ENCODE measurements around the gene SERPINE1.
"Not testable (repeated sequence)": the region's sequence is repeated elsewhere in the genome, so short reads cannot be mapped to it uniquely, and the experiment has no call there.

The SERPINE1 gene

DNA sequence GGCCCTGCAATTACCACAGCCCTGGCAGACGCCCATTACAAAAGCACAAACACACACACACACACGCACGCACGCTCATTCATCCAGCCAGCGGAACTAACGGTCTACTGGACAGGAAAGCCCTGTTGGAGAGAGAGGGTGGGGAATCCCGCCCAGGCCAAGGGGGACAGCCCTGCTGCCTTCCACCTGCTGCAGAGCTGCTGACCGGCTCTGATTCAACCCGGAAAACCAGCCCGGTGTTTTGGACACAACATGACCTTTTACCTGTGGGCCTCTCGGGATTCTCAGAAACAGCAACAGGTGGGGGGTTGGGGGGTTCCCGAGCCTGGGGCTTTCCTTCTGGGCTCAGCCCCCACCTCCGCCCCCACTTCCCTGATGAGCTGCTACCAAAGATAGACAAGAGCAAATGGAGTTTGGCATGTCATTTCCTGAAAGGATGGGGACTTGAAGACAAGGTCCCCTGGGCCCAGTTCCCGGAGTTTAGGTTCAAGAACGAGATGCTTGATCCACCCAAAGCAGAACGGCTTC, 18.5 kb upstream of the SERPINE1 start:
- POLR2A ChIA-PET = no interaction called here
- CTCF ChIA-PET = interaction anchor here (0.7 to 5.7 kb wide), 9 partner anchors 8 to 136 kb away, joined by 3 to 24 read pairs (median 4); partner anchors contain the start of gene SERPINE1
- TF ChIP-seq, protein P1, sequence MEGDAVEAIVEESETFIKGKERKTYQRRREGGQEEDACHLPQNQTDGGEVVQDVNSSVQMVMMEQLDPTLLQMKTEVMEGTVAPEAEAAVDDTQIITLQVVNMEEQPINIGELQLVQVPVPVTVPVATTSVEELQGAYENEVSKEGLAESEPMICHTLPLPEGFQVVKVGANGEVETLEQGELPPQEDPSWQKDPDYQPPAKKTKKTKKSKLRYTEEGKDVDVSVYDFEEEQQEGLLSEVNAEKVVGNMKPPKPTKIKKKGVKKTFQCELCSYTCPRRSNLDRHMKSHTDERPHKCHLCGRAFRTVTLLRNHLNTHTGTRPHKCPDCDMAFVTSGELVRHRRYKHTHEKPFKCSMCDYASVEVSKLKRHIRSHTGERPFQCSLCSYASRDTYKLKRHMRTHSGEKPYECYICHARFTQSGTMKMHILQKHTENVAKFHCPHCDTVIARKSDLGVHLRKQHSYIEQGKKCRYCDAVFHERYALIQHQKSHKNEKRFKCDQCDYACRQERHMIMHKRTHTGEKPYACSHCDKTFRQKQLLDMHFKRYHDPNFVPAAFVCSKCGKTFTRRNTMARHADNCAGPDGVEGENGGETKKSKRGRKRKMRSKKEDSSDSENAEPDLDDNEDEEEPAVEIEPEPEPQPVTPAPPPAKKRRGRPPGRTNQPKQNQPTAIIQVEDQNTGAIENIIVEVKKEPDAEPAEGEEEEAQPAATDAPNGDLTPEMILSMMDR (IDR thresholded peaks at IDR 0.05; ENCODE audit: control extremely low read depth, extremely low read depth, low read depth, missing control alignments) = no peak
- DNase-seq (ENCODE audit: extremely low spot score) = peak; percentile 73

DNA sequence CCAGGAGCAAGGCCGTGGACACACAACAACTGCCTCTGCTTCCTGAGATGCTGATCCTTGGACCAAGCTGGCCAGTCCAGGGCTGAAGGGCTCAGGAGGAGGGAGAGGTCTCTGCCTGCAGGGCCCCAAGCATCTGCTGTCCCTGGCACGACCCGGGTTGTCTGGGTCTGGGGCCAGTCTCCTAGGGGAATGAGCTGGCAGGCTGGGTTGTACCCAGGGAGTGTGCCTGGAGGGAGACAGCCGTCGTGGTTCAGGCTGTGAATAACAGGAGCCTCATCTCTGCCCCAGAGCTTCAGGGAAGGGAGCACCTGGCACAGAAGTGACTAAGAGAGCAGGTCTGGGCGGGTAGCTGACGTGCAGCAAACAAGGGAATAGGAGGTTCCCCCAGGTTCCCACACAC, 17.9 kb upstream of the SERPINE1 start:
- DNase-seq (ENCODE audit: extremely low spot score) = peak; percentile 24
- POLR2A ChIA-PET = no interaction called here
- CTCF ChIA-PET = interaction anchor here (0.7 to 5.7 kb wide), 9 partner anchors 8 to 135 kb away, joined by 3 to 24 read pairs (median 4); partner anchors contain the start of gene SERPINE1
- TF ChIP-seq, protein P1 (IDR thresholded peaks at IDR 0.05; ENCODE audit: control extremely low read depth, extremely low read depth, low read depth, missing control alignments) = no peak

DNA sequence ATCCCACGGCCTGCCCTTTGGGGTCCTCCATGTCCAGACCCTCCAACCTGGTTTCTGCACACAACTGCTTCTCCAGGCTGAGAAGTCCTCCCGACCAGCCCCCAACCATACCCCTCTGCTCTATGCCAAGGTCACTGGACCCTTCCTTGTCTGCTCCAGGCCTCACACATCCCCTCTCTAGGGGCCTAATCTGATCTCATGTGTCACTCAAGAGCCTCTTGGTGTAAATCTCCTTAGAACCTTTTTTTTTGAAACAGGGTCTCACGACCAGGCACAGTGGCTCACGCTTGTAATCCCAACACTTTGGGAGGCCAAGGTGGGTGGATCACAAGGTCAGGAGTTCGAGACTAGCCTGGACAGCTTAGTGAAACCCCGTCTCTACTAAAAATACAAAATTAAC, 17.5 kb upstream of the SERPINE1 start:
- TF ChIP-seq, protein P1 (IDR thresholded peaks at IDR 0.05; ENCODE audit: control extremely low read depth, extremely low read depth, low read depth, missing control alignments) = no peak
- POLR2A ChIA-PET = no interaction called here
- DNase-seq (ENCODE audit: extremely low spot score) = no peak
- CTCF ChIA-PET = interaction anchor here (1.0 to 5.7 kb wide), 7 partner anchors 8 to 135 kb away, joined by 3 to 24 read pairs (median 4); partner anchors contain the start of gene SERPINE1

DNA sequence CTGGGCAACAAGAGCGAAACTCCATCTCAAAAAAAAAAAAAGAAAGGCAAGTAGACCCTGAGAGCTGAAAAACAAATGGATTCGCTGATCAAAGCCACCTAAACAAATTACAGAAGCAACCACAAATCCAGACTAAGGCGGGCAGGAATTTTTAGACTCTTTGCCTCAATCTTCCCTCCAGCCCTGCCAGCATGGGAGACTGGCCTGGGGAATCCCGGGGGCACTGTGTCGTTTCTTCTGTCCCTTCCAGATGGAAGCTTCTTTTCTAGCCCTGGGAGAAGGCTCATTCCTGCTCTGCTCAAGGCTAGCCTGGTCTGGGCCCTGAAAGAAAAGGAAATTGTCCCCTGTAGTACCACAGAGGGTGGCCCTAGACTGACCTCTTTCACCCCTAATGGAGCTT, 15.6 kb upstream of the SERPINE1 start:
- DNase-seq (ENCODE audit: extremely low spot score) = no peak
- POLR2A ChIA-PET = no interaction called here
- CTCF ChIA-PET = interaction anchor here (1.2 to 5.7 kb wide), 5 partner anchors 9 to 34 kb away, joined by 3 to 24 read pairs (median 6); partner anchors contain the start of gene SERPINE1
- TF ChIP-seq, protein P1 (IDR thresholded peaks at IDR 0.05; ENCODE audit: control extremely low read depth, extremely low read depth, low read depth, missing control alignments) = no peak

DNA sequence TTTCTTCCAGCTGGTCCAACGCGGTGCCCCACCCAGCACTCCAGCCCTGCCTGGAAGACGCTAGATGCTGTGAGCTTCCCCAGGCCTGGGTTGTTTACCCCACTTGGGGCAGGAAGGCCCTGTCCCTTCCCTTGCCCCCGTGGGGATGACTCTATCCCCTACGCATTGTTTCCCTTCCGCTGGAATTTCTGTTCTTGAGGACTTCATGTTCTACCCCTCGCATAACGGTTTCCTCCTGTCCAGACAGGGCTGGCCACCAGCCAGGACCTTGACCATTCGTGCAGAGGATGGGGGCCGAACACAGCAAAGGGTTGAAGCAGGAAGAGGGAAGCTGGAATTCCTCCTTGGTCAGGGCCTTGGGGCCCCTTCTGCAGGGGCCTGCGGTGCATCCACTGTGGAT, 14.7 kb upstream of the SERPINE1 start:
- CTCF ChIA-PET = interaction anchor here (0.9 to 5.7 kb wide), 5 partner anchors 14 to 35 kb away, joined by 3 to 24 read pairs (median 6); partner anchors contain the start of gene SERPINE1
- POLR2A ChIA-PET = no interaction called here
- no peak for DNase-seq (ENCODE audit: extremely low spot score)
- TF ChIP-seq, protein P1 (IDR thresholded peaks at IDR 0.05; ENCODE audit: control extremely low read depth, extremely low read depth, low read depth, missing control alignments) = no peak

DNA sequence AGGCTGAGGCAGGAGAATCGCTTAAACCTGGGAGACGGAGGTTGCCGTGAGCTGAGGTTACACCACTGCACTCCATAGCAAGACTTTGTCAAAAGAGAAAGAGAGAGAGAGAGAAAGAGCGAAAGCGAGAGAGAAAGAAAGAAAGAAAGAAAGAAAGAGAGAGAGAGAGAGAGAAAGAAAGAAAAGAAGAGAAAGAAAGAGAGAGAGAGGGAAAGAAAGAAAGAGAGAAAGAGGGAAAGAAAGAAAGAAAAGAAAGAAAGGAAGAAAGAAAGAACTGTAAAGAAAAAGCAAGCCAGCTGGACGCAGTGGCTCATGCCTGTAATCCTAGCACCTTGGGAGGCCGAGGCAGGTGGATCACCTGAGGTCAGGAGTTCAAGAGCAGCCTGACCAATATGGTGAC, 13.8 kb upstream of the SERPINE1 start:
- POLR2A ChIA-PET = interaction anchor here (0.6 kb wide), 2 partner anchors 11 to 16 kb away, joined by 6 to 9 read pairs; no protein-coding TSS in a partner anchor
- CTCF ChIA-PET = interaction anchor here (0.9 to 2.6 kb wide), 3 partner anchors 16 to 36 kb away, joined by 3 to 13 read pairs (median 5); no protein-coding TSS in a partner anchor
- DNase-seq (ENCODE audit: extremely low spot score) = not testable (repeated sequence)

DNA sequence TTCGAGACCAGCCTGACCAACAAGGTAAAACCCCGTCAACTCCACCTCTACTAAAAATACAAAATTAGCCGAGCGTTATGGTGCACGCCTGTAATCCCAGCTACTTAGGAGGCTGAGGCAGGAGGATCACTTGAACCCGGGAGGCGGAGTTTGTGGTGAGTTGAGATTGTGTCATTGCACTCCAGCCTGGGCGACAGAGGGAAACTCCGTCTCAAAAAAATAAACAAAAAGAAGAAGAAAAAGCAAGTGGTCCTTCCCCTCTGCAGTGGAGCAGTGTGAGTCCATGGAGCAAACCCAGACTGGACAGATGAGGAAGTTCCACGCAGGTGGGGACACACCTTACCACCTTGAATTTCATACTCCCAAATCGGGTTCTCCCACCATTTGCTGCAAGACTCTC, 13.1 kb upstream of the SERPINE1 start:
- TF ChIP-seq, protein P1 (IDR thresholded peaks at IDR 0.05; ENCODE audit: control extremely low read depth, extremely low read depth, low read depth, missing control alignments) = no peak
- ChIA-PET POLR2A (no interaction called here), CTCF (interaction anchor here (0.9 to 2.6 kb wide), 3 partner anchors 17 to 36 kb away, joined by 3 to 13 read pairs (median 5); no protein-coding TSS in a partner anchor)
- DNase-seq (ENCODE audit: extremely low spot score) = no peak
